GM21723 (cell line): Measurements from ENCODE around the gene NME5.
"Not testable (repeated sequence)": the region's sequence is repeated elsewhere in the genome, so short reads cannot be mapped to it uniquely, and the experiment has no call there.

Experiments
- ATAC-seq: cut with Tn5 transposase; IDR thresholded peaks from one replicate; pipeline ENCODE4 v1.9.1; 2021; ENCODE audit warnings: mild to moderate bottlenecking, moderate library complexity; ENCODE audit not compliant: unreplicated experiment

The NME5 gene

GRCh38 chr5:138083702-138084101 lies 55.5 kb downstream of the NME5 start, which contains the start of gene WNT8A:
Gene WNT8A (plus strand): TSS chr5:138084033. CDS start chr5:138084128, 95 bp downstream.
- no peak for ATAC-seq

- no peak for ATAC-seq
Measured at GRCh38 chr5:138082033-138082432, 57.2 kb downstream of the NME5 start.

- no peak for ATAC-seq
Measured at GRCh38 chr5:138078006-138078643, 61.1 kb downstream of the NME5 start.

GRCh38 chr5:138077064-138077696 lies 62.0 kb downstream of the NME5 start:
- ATAC-seq = no peak

- ATAC-seq = not testable (repeated sequence)
Measured at GRCh38 chr5:138070026-138070425, 69.2 kb downstream of the NME5 start.

GRCh38 chr5:138068742-138069600 lies 70.3 kb downstream of the NME5 start:
- ATAC-seq = no peak

- ATAC-seq = no peak
Measured at GRCh38 chr5:138067945-138068344, 71.3 kb downstream of the NME5 start.
